Vagina (tissue), 2 donors: ENCODE results near the gene SCLT1. TPM values are rescaled to one million over a fixed set of nuclear protein-coding genes. Genes with fewer than 3 reads are reported as not detected.

Source experiments
- DNase-seq, 2 donors: peaks; one replicate each; pipeline ENCODE4 v3.0.0-alpha.2; 2017; ENCODE audit errors: extremely low spot score in 2 of 2
- H3K27ac ChIP-seq: fragments of 200-600 bp; sonication (generic); one replicate; pipeline ENCODE4 v1.5.1; 2019
- H3K27me3 ChIP-seq: fragments of 200-600 bp; sonication (generic); one replicate; pipeline ENCODE4 v1.5.1; 2019
- H3K36me3 ChIP-seq, 2 donors: fragments of 200-600 bp; sonication (generic); one replicate each; pipeline ENCODE4 v1.5.1; 2017 to 2019
- H3K4me1 ChIP-seq: fragments of 200-600 bp; sonication (generic); one replicate; pipeline ENCODE4 v1.5.1; 2019
- H3K4me3 ChIP-seq, 2 donors: fragments of 200-600 bp; sonication (generic); 1 replicate in 1 of 2; 2 replicates in 1 of 2; pipeline ENCODE4 v1.5.1; 2016 to 2019
- H3K9me3 ChIP-seq: fragments of 200-600 bp; sonication (generic); one replicate; pipeline ENCODE4 v1.5.1; 2019
- POLR2A ChIP-seq, 2 donors: fragments of 450-650 bp; IDR thresholded peaks; one replicate each; pipeline ENCODE4 v1.6.1; 2017; ENCODE audit warnings: antibody characterized with exemption in 2 of 2, mild to moderate bottlenecking in 2 of 2, moderate library complexity in 2 of 2
- POLR2AphosphoS5 ChIP-seq, 2 donors: sonication (generic); formaldehyde crosslinking; IDR thresholded peaks; one replicate each; pipeline ENCODE4 v1.9.0; 2017; ENCODE audit warnings: antibody characterized with exemption in 2 of 2, mild to moderate bottlenecking in 2 of 2, low read depth in 1 of 2; ENCODE audit not compliant: insufficient read depth in 1 of 2
- intact Hi-C: fragments of 100-400 bp; cut with DNase I; formaldehyde crosslinking; loops from one replicate; pipeline ENCODE4 v1.15.1; 2023
- total RNA-seq: library from RNA; depleted of rRNA; stranded (reverse); fragments of >200 nt; gene quantifications from one replicate; pipeline ENCODE4 v1.2.3, GENCODE V29; 2016
- TF ChIP-seq, protein P1 (sequence below), 3 experiments: fragments of 450-650 bp in 2 of 3; fragments of 200-600 bp in 1 of 3; sonication (generic) in 1 of 3; IDR thresholded peaks; one replicate each; pipeline ENCODE4 v1.5.1; 2017 to 2019; ENCODE audit warnings: antibody characterized with exemption in 3 of 3, mild to moderate bottlenecking in 2 of 3, moderate library complexity in 2 of 3

The SCLT1 gene
- total RNA-seq, 1 donor from 2014 or later, result 18.9 TPM

DNA sequence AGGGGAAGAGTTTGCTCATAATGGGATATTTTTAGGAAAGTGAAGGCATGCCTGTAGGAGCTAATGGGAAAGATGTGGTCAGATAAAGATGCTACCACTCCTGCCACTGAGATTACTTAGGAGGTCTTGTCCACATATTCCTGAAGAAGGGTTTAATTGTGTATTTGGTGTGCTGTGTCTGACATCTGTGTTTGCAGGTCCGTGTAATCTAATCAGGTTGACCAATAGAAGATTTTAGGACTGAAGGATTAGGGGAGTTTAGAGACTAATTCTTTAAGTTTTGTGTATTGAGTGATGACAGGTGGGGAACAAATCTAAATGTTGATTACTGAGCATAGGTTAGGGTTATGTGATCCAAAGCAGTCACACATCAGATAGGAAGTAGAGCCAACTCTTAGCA is 226.6 kb downstream of the SCLT1 start:
- Histone ChIP-seq H3K4me1 (peaks cover 10% of the 10 kb centered on the region), H3K9me3 (no peaks in the 10 kb centered on the region), H3K27me3 (no peaks in the 10 kb centered on the region), H3K36me3 (peaks cover 0 to 45% of the 10 kb centered on the region in 2 donors), H3K4me3 (no peak overlapping the region), H3K27ac (no peak overlapping the region)
- intact Hi-C loops, result loop anchor here (5.0 to 10.0 kb wide), 2 partner anchors 412 to 674 kb away; no protein-coding TSS in a partner anchor
- TF ChIP-seq POLR2A (IDR thresholded peaks at IDR 0.05), result no peak
- TF ChIP-seq, protein P1, sequence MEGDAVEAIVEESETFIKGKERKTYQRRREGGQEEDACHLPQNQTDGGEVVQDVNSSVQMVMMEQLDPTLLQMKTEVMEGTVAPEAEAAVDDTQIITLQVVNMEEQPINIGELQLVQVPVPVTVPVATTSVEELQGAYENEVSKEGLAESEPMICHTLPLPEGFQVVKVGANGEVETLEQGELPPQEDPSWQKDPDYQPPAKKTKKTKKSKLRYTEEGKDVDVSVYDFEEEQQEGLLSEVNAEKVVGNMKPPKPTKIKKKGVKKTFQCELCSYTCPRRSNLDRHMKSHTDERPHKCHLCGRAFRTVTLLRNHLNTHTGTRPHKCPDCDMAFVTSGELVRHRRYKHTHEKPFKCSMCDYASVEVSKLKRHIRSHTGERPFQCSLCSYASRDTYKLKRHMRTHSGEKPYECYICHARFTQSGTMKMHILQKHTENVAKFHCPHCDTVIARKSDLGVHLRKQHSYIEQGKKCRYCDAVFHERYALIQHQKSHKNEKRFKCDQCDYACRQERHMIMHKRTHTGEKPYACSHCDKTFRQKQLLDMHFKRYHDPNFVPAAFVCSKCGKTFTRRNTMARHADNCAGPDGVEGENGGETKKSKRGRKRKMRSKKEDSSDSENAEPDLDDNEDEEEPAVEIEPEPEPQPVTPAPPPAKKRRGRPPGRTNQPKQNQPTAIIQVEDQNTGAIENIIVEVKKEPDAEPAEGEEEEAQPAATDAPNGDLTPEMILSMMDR (IDR thresholded peaks at IDR 0.05), result no peak
- no peak for TF ChIP-seq POLR2AphosphoS5 (IDR thresholded peaks at IDR 0.05; ENCODE audit: insufficient read depth in 1 of 2, low read depth in 1 of 2)
- no peak for DNase-seq

GRCh38 chr4:128866269-128866668 is 227.1 kb downstream of the SCLT1 start:
- intact Hi-C loops, result loop anchor here (5.0 to 10.0 kb wide), 2 partner anchors 411 to 674 kb away; no protein-coding TSS in a partner anchor

DNA sequence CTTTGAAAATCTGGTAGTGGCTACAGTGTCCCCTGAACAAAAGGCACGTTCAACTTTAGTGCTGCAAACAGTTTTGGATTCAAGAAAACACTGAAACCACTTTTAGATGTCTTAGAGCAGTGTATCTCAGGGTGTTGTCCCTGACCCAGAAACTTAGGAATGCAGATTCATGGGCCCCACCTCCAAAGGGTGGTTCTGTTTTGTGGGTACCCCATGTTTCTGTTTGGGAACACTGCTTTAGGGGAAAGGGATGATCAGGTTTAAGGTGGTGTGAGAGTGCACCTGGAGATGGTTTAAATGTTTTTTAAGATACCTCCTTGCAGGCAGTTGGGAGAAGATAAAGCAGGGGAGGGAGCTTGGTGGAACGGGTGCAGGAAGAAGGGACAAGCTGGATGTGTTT is 228.2 kb downstream of the SCLT1 start:
- DNase-seq, result no peak
- Histone ChIP-seq H3K27ac (no peak overlapping the region), H3K4me1 (peaks cover 16% of the 10 kb centered on the region), H3K36me3 (peaks cover 0 to 44% of the 10 kb centered on the region in 2 donors), H3K4me3 (no peak overlapping the region), H3K27me3 (no peaks in the 10 kb centered on the region), H3K9me3 (no peaks in the 10 kb centered on the region)
- TF ChIP-seq POLR2A (IDR thresholded peaks at IDR 0.05) (no peak), POLR2AphosphoS5 (IDR thresholded peaks at IDR 0.05; ENCODE audit: insufficient read depth in 1 of 2, low read depth in 1 of 2) (no peak)
- TF ChIP-seq, protein P1 (IDR thresholded peaks at IDR 0.05), result no peak
- intact Hi-C loops, result loop anchor here (5.0 to 10.0 kb wide), 2 partner anchors 410 to 673 kb away; no protein-coding TSS in a partner anchor

More at GRCh38 chr4:128866269-128866668, 227.1 kb downstream of the SCLT1 start:
- H3K9me3 ChIP-seq, result no peaks in the 10 kb centered on the region
- H3K4me3 ChIP-seq, result no peak overlapping the region
- no peaks in the 10 kb centered on the region for H3K27me3 ChIP-seq
- DNase-seq, result no peak
- peaks cover 0 to 45% of the 10 kb centered on the region in 2 donors for H3K36me3 ChIP-seq
- TF ChIP-seq POLR2A (IDR thresholded peaks at IDR 0.05), result no peak
- TF ChIP-seq, protein P1 (IDR thresholded peaks at IDR 0.05), result no peak
- TF ChIP-seq POLR2AphosphoS5 (IDR thresholded peaks at IDR 0.05; ENCODE audit: insufficient read depth in 1 of 2, low read depth in 1 of 2), result no peak
- H3K4me1 ChIP-seq, result peaks cover 10% of the 10 kb centered on the region
- H3K27ac ChIP-seq, result no peak overlapping the region

DNA sequence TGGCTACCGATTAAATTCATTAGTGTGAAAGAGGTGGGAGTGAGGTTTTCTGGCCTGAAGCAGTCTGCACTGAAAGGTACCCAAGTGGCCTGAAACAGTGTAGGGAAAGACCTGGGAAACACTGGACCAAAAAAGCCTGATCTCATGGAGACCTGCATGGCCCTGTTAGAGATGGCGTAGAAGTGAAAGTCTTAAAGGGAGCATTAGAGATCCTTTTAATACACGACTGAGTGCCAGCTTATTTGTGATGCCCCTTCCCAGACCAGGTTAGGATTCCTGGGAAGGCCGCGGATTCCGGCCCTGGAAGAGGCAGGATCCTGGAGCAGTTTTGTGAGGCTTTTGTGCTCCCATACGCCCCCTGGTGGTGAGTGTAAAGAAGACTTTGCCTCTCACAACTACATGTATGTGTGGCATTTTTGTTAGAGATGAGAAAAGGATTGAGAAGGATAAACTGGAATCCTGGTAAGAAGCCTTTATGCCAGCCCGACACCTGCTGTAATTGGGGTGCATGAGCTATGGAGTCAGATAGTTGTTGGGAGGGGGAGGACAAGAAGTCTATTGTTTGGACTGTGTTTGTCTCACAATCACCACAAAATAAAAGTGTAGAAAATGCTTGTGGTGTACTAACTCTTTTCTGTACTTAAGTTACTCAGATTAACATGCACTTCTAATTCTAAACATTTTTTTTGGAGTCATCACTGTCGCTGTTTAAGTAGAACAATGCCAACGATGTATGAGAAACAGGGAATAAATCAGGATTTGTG is 229.8 kb downstream of the SCLT1 start:
- peaks cover 30% of the 10 kb centered on the region for H3K4me1 ChIP-seq
- peaks cover 0 to 43% of the 10 kb centered on the region in 2 donors for H3K36me3 ChIP-seq
- H3K4me3 ChIP-seq, result no peak overlapping the region
- TF ChIP-seq POLR2A (IDR thresholded peaks at IDR 0.05) (no peak), POLR2AphosphoS5 (IDR thresholded peaks at IDR 0.05; ENCODE audit: insufficient read depth in 1 of 2, low read depth in 1 of 2) (no peak)
- TF ChIP-seq, protein P1 (IDR thresholded peaks at IDR 0.05), result peak; percentile 80 to 86 (median 80)
- no peaks in the 10 kb centered on the region for H3K9me3 ChIP-seq
- no peak for DNase-seq
- intact Hi-C loops, result loop anchor here (10.0 kb wide), 1 partner anchor 409 kb away; no protein-coding TSS in a partner anchor
- H3K27ac ChIP-seq, result no peak overlapping the region
- no peaks in the 10 kb centered on the region for H3K27me3 ChIP-seq
